ENCODE results near the gene CCSER2.

GRCh38 chr10:84456126-84456525 lies 127.7 kb downstream of the CCSER2 start:
- TF ChIP-seq BHLHE40 (IDR thresholded peaks at IDR 0.05; ENCODE audit: borderline replicate concordance) (no peak), NFRKB (IDR thresholded peaks at IDR 0.05) (no peak), L3MBTL2 (conservative IDR thresholded peaks at IDR 0.05) (no peak), SP1 (IDR thresholded peaks at IDR 0.05) (no peak), FOXK2 (IDR thresholded peaks at IDR 0.05) (no peak), HDGF (IDR thresholded peaks at IDR 0.05; ENCODE audit: borderline replicate concordance) (no peak), ELF4 (IDR thresholded peaks at IDR 0.05) (no peak)
